GM12891 (cell line): ENCODE data around the gene C19orf81.

Source experiments
- POLR2AphosphoS5 ChIP-seq: IDR thresholded peaks from 2 replicates; pipeline ENCODE4 v1.6.1; 2011; ENCODE audit warnings: low read depth, low read length, control low read depth
- POU2F2 ChIP-seq: IDR thresholded peaks from 2 replicates; pipeline ENCODE4 v1.6.1; 2011; ENCODE audit warnings: low read depth, mild to moderate bottlenecking, control low read depth, low read length, moderate library complexity

- TF ChIP-seq POU2F2 (no peak), POLR2AphosphoS5 (no peak)
Measured at GRCh38 chr19:50694815-50695145, 45.5 kb downstream of the C19orf81 start.
